ENCODE data around the gene TIRAP. TPM values are rescaled to one million over a fixed set of nuclear protein-coding genes. Genes with fewer than 3 reads are reported as not detected.

The TIRAP gene
- total RNA-seq, 1 donor from 2014 or later: 15.9 TPM

DNA sequence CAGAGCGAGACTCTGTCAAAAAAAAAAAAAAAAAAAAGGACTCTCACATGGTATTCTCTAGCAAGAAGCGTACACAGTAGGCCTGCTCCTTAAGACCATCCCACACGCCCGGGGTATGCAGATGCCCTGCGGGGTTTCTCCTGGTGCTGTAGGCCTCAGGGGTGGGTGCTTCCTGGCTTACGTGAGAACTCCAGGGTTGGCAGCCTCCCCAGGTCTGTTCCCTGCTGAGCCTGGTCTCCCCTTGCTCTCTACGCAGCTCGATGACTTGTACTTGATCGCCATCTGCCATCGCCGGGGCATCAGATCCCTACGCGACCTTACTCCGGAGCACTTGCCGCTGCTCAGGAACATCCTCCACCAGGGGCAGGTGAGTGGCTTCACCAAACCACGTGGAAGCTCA is 60.2 kb downstream of the TIRAP start:
- Mint-ChIP-seq H3K4me1 (ENCODE audit: low read depth) (peaks cover 28% of the 10 kb centered on the region), H3K27me3 (ENCODE audit: low read depth) (no peaks in the 10 kb centered on the region), H3K36me3 (ENCODE audit: low read depth) (peaks cover 52% of the 10 kb centered on the region), H3K9me3 (no peaks in the 10 kb centered on the region), H3K4me3 (ENCODE audit: low read depth) (no peak overlapping the region), H3K27ac (no peak overlapping the region)
- intact Hi-C loops (cut with micrococcal nuclease): no loop called here
- DNase-seq (ENCODE audit: low spot score): no peak

Other genes starting within 250 kb of the TIRAP start
- 3.2 and 3.5 TPM in 2 replicates for gene CDON, start 220.2 kb upstream of the TIRAP start, total RNA-seq
- gene RPUSD4, start 71.4 kb upstream of the TIRAP start, total RNA-seq: 43.9 and 44.6 TPM in 2 replicates
- 11.6 and 11.7 TPM in 2 replicates for gene FAM118B, start 71.3 kb upstream of the TIRAP start, total RNA-seq
- 175 and 177 TPM in 2 replicates for gene SRPRA, start 14.2 kb upstream of the TIRAP start, total RNA-seq
- gene FOXRED1, start 13.9 kb upstream of the TIRAP start, total RNA-seq: 48.7 and 52.3 TPM in 2 replicates
- gene DCPS, start 21.0 kb downstream of the TIRAP start, total RNA-seq: 39.8 and 42.1 TPM in 2 replicates
- gene ST3GAL4, start 72.6 kb downstream of the TIRAP start, total RNA-seq: 12.4 and 14.4 TPM in 2 replicates

Measured in activated T-helper 2 cell treated with anti-CD3 and anti-CD28 coated beads, Interferon-gamma antibody, Interleukin-2, Interleukin-4, amounts not matched to agents 10 μg/mL and 5 μg/mL and 100 μg/mL, durations not matched to agents 14 hours and 24 hours and 36 hours (primary cell).